ENCODE data around the gene TNFAIP8L1.

Gene TNFAIP8L1

GRCh38 chr19:4619668-4620294, 19.5 kb upstream of the TNFAIP8L1 start:
- Histone ChIP-seq H3K27me3 (replicated peaks) (peaks cover 18% of the 10 kb centered on the region), H3K4me3 (ENCODE audit: low read depth, low read length) (no peak overlapping the region), H3K36me3 (replicated peaks) (no peaks in the 10 kb centered on the region), H3K27ac (no peak overlapping the region)
- in situ Hi-C loops (cut with HindIII; ENCODE audit: low pct_ligation_motif_present, low sequenced_read_pairs): no loop called here
- TF ChIP-seq, protein P1, sequence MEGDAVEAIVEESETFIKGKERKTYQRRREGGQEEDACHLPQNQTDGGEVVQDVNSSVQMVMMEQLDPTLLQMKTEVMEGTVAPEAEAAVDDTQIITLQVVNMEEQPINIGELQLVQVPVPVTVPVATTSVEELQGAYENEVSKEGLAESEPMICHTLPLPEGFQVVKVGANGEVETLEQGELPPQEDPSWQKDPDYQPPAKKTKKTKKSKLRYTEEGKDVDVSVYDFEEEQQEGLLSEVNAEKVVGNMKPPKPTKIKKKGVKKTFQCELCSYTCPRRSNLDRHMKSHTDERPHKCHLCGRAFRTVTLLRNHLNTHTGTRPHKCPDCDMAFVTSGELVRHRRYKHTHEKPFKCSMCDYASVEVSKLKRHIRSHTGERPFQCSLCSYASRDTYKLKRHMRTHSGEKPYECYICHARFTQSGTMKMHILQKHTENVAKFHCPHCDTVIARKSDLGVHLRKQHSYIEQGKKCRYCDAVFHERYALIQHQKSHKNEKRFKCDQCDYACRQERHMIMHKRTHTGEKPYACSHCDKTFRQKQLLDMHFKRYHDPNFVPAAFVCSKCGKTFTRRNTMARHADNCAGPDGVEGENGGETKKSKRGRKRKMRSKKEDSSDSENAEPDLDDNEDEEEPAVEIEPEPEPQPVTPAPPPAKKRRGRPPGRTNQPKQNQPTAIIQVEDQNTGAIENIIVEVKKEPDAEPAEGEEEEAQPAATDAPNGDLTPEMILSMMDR (IDR thresholded peaks at IDR 0.05; ENCODE audit: low read depth, low read length, missing control alignments): no peak
- no peak for DNase-seq

GRCh38 chr19:4620675-4621074, 18.6 kb upstream of the TNFAIP8L1 start:
- DNase-seq: no peak
- Histone ChIP-seq H3K27me3 (replicated peaks) (peaks cover 18% of the 10 kb centered on the region), H3K4me3 (ENCODE audit: low read depth, low read length) (no peak overlapping the region), H3K36me3 (replicated peaks) (no peaks in the 10 kb centered on the region), H3K27ac (no peak overlapping the region)
- in situ Hi-C loops (cut with HindIII; ENCODE audit: low pct_ligation_motif_present, low sequenced_read_pairs): no loop called here
- TF ChIP-seq, protein P1 (IDR thresholded peaks at IDR 0.05; ENCODE audit: low read depth, low read length, missing control alignments): no peak

- in situ Hi-C loops (cut with HindIII; ENCODE audit: low pct_ligation_motif_present, low sequenced_read_pairs): no loop called here
- Histone ChIP-seq H3K27me3 (replicated peaks) (peaks cover 14% of the 10 kb centered on the region), H3K36me3 (replicated peaks) (no peaks in the 10 kb centered on the region), H3K4me3 (ENCODE audit: low read depth, low read length) (no peak overlapping the region), H3K27ac (no peak overlapping the region)
- no peak for DNase-seq
- TF ChIP-seq, protein P1 (IDR thresholded peaks at IDR 0.05; ENCODE audit: low read depth, low read length, missing control alignments): peak; percentile 36
These were observed 16.5 kb upstream of the TNFAIP8L1 start for GRCh38 chr19:4622695-4623421.

DNA sequence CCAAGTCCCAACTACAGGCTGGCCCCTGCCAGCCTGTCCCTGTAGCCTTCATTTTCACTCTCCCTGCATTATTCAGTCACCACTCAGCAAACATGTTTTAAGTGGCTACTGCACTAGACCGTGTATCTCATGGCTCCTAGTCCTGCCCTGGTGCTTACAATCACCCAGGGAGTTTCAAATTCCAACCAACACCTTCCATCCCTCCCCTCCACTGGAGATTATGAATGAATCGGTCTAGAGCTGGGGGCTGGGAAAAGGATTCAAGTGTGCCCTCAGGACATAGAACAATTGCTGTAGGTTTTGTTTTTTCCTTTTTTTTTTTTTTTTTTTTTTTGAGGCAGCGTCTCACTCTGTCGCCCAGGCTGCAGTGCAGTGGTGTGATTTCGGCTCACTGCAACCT, 15.0 kb upstream of the TNFAIP8L1 start:
- TF ChIP-seq, protein P1 (IDR thresholded peaks at IDR 0.05; ENCODE audit: low read depth, low read length, missing control alignments): no peak
- Histone ChIP-seq H3K27ac (no peak overlapping the region), H3K36me3 (replicated peaks) (no peaks in the 10 kb centered on the region), H3K4me3 (ENCODE audit: low read depth, low read length) (no peak overlapping the region), H3K27me3 (replicated peaks) (peaks cover 9% of the 10 kb centered on the region)
- DNase-seq: no peak
- in situ Hi-C loops (cut with HindIII; ENCODE audit: low pct_ligation_motif_present, low sequenced_read_pairs): no loop called here

DNA sequence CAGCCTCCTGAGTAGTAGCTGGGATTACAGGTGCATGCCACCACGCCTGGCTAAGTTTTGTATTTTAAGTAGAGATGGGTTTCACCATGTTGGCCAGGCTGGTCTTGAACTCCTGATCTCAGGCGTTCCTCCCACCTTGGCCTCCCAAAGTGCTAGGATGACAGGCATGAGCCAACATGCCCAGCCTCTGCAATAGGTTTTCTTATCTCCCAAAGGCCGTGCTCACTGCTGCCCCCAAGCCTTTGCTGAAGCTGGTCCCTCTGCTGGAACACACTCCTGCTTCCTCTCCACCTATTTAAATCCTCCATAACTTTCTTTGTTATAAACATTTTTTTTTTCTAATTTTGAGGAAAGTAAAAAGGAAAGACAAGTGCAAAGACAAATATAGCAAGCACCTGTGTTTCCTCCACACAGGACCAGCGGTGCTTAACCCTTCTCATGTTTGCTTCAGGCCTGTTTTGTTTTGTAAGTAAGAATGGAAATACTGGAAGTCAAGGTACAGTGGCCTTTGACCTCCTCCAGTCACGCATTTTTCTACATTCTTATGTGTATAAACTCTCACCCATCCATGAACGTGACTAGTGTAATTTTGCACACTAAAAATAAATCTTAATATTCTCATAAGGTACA, 14.5 kb upstream of the TNFAIP8L1 start:
- no peak overlapping the region for H3K27ac ChIP-seq
- no peak overlapping the region for H3K4me3 ChIP-seq (ENCODE audit: low read depth, low read length)
- in situ Hi-C loops (cut with HindIII; ENCODE audit: low pct_ligation_motif_present, low sequenced_read_pairs): no loop called here
- peaks cover 7% of the 10 kb centered on the region for H3K27me3 ChIP-seq (replicated peaks)
- TF ChIP-seq, protein P1 (IDR thresholded peaks at IDR 0.05; ENCODE audit: low read depth, low read length, missing control alignments): peak; percentile 63
- no peak for DNase-seq
- H3K36me3 ChIP-seq (replicated peaks): no peaks in the 10 kb centered on the region

Data from brain microvascular endothelial cell (primary cell).